Measurements from ENCODE around the gene ERO1B.

Gene ERO1B

GRCh38 chr1:236292425-236292824 is 10.7 kb upstream of the ERO1B start:
- peak; percentile 62 for DNase-seq

DNA sequence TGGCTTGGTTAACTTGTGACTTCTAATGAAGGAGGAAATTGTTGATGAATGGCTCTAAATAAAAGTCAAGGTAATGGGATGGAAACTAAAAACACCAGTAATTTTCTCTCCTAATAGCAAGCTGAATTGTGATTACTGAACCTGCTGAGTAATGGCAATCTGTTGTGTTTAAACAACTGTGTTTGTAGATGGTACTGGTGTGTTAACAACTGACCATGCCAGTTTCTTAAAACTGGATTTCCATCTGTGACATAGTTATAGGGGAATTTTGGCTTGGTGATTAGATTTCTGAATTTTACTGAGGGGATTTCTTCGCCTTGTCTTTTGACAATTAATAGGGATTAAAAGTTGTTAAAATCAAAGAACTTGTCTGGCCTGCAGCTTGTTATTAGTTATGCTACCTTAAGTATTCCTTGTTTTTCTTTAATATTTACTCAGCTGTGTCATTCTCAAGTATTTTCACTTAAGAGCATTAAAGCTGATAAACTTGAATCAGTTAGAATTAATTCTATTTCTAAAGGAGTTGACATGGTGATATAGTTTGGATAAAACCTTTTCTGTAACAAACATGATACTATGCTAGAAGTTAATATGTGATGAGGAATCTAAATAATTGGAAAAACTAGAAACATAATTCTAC is 7.9 kb upstream of the ERO1B start:
- peak; percentile 98 for DNase-seq

GRCh38 chr1:236288620-236288976 is 6.8 kb upstream of the ERO1B start:
- DNase-seq, result no peak

DNA sequence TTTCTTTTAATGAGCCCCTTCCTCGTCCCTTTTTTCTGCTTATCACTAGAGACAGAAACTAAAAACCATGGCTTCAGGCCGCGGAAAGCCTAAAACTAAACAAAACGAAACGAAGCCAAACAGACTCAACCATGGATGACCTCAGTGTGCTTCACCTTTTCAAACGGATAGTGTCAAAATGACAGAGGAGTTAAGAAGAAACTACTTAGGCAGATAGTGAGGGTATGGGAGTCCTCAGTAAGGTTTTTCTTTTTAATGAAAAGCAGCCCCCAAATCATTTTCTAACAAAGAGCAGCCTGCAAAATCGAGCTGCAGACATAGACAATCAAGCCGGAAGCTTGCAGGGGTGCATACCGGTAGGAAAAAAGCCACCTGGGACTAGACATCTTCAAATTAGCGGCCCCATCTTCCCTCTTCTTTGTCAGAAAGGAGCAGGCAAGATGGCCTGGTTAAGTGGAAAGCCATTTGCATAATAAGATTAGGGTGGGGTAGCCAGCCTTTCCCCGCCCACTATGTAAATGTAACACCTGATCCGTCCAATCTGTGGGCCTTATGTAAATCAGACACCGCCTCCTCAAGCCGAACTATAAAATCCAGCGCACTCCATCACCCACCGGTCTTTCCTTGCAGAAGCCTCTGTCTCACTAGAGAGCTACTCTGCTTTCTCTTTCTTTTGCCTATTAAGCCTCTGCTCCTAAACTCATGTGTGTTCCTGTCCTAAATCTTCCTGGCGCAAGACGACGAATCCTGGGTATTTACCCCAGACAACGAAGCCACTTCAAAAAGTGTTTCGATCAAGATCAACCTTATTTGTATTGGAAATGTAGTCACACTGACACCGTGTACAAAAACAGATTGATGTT is 6.2 kb upstream of the ERO1B start:
- peak; percentile 76 for DNase-seq

- DNase-seq, result no peak
Observed at GRCh38 chr1:236287356-236287755, 5.6 kb upstream of the ERO1B start.

- no peak for DNase-seq
Observed at GRCh38 chr1:236284291-236284721, 2.5 kb upstream of the ERO1B start.

- no peak for DNase-seq
Observed at GRCh38 chr1:236282719-236283118, 961 bp upstream of the ERO1B start.

DNA sequence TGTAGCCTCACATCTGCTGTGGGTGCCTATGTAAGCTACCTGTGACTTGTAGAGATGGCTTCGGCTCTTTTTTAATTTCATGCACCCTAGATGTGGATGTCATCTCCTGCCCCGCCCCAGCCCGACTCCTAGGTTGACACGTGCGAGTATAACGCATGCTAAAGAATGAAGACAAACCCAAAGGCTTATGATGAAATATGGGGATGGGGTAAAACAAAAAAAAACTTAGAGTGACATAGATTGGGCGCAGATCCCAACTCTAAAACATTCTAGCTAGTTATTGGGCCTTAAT is 613 bp upstream of the ERO1B start:
- DNase-seq, result peak; percentile 64

- DNase-seq, result no peak
Observed at GRCh38 chr1:236281198-236281653, 532 bp downstream of the ERO1B start.

GRCh38 chr1:236280438-236281197 is 1.1 kb downstream of the ERO1B start:
- DNase-seq, result peak; percentile 36

DNA sequence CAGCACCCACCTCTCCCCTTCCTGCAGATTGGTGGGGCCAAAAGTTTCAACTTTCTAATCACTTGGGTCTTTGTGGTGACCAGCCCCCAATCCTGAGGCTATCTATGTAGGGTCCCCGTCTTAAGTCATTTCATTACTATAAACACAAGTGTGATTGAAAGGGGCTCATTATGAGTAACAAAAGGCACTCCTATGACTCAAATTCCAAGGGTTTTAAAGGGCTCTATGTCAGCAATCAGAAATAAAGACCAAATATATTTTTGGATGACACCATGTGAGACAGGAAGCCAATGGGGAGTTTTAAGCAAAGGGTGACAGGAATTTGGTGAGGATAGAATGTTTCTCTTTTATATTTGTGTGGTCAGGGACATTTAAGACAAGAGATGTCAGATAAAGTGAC is 6.2 kb downstream of the ERO1B start:
- DNase-seq, result no peak

DNA sequence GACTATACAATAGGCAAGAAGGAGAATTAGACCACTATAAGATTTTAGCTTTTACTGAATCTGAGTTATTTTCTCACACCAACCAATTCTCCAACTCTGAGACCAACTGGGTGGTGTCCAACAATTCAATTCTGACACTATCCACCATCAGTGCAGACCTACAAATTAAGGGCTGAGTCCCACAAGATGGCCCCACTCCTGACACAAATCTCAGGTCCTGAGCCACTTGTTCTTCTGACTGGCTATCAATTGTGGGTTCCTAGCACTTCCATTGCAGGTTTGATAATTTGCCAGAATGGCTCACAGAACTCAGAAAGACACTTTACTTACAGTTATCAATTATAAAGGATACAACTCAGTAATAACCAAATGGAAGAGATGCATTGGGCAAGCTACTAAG is 6.7 kb downstream of the ERO1B start:
- no peak for DNase-seq

DNA sequence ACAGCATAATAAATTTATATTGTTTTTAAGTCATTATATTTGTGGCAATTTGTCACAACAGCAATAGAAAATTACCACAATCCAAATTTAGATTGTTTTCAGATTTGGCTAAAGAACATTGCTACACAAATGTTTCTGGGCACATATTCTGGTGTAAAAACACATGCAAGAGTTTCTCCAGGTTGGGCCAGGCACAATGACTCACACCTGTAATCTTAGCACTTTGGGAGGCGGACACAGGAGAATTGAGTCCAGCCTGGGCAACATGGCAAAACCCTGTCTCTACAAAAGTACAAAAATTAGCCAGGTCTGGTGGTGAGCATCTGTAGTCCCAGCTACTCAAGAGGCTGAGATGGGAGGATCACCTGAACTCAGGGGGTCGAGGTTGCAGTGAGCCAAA is 8.4 kb downstream of the ERO1B start:
- no peak for DNase-seq

GRCh38 chr1:236269439-236269838 is 12.3 kb downstream of the ERO1B start:
- no peak for DNase-seq

- no peak for DNase-seq
Observed at GRCh38 chr1:236261898-236262297, 19.9 kb downstream of the ERO1B start.

DNA sequence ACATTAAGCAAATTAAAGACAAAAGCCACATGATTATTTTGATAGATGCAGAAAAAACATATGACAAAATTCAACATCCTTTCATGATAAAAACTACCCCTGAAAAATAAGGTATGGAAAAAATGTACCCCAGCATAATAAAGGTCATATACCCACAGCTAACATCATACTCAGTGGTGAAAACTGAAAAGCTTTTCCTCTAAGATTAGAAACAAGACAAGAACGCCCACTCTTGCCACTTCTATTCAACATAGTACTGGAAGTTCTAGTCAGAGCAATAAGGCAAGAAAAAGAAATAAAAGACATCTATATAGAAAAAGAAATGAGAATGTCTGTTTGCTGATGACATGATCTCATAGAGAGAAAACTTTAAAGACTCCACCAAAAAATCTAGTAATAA is 20.7 kb downstream of the ERO1B start:
- DNase-seq, result no peak

- no peak for DNase-seq
Observed at GRCh38 chr1:236259043-236259442, 22.7 kb downstream of the ERO1B start.

- DNase-seq, result no peak
Observed at GRCh38 chr1:236258114-236258622, 23.6 kb downstream of the ERO1B start.

GRCh38 chr1:236257216-236257615 is 24.5 kb downstream of the ERO1B start:
- no peak for DNase-seq

DNA sequence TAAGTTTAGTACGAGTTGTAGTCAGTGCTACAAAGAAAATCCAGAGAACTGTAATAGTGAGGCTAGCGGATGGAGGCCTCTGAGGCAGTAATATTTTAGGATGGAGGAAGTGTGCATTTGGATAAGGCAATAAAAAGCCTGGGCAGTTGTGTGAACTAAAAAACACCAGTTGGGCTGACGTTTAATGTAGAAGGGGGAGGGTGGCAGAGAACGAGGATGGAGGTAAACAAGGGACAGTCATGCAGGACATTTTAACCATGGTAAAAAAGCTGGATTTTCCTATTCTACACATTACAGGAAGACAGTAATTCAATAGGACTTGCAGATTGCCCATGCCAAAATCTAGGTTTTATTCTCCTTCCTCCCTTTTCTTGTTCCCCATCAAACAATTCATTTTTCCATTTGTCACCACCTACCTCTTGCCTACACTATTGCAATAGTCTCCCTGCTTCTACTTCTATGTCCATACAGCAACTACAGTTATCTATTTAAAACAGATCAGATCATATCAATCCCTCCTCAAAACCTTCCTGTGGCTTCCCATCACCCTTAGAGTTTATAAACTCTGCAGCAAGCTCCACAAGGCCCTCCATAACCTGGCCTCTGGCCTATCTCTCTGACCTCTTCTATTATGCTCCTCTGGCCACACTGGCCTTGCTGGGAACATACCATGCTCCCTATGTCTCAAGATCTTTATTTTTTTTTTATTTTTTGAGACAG is 27.7 kb downstream of the ERO1B start:
- DNase-seq, result no peak

DNA sequence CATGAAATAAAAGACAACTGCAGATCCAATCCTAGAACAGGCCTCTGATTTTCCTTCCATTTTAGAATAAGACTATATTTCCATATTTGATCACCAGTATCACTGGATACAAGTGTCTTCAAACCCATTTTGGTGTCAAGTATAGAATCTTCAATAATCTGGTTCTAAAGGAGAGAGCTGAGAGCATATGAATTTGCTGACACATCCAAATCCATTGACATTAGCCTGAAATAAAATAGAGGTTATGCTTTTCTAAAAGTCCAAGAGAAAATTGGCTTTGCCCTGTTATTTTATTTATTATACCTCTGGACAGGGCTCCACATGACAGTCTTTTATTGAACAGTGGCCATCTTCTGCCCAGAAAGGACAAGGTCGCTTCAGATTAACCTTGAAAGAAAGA is 28.6 kb downstream of the ERO1B start:
- no peak for DNase-seq

- DNase-seq, result no peak
Observed at GRCh38 chr1:236251587-236251986, 30.2 kb downstream of the ERO1B start.

DNA sequence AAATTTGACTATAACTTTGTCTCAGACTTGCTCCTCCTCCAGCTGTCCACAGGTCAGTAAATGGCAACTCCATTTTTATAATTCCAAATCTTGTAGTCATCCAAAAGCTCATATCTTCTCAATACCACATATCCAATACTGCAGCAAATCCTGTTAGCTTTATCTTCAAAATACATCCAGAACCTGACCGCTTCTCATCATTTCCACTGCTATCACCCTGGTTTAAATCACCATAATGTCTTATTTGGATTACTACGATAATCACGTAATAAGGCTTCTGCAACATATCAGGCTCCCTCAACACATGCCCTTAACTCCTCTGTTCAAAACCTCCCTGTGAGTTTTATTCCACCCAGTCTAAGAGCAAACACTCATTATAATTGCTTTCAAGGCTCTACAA is 34.5 kb downstream of the ERO1B start:
- no peak for DNase-seq

Data from NCI-H2081 treated with DMSO at 0.1 percent for 48 hours (cell line).